Measurements from ENCODE around the gene RAVER1.

The RAVER1 gene

GRCh38 chr19:10274589-10274988 lies 58.7 kb downstream of the RAVER1 start:
- H3K27ac ChIP-seq = no peak overlapping the region

GRCh38 chr19:10271543-10272086 lies 61.7 kb downstream of the RAVER1 start:
- H3K27ac ChIP-seq = no peak overlapping the region
- DNase-seq (ENCODE audit: low read depth, low spot score) = no peak

More at GRCh38 chr19:10274589-10274988, 58.7 kb downstream of the RAVER1 start:
- no peak for DNase-seq (ENCODE audit: low read depth, low spot score)

GRCh38 chr19:10270616-10271394 lies 62.5 kb downstream of the RAVER1 start, which contains the start of gene ICAM1:
Gene ICAM1, plus strand, starts transcription at chr19:10271120. Its CDS starts 40 bp downstream, at chr19:10271160.
- H3K27ac ChIP-seq = no peak within 1 kb of the TSS
- no peak for DNase-seq (ENCODE audit: low read depth, low spot score)

GRCh38 chr19:10270180-10270615 lies 63.1 kb downstream of the RAVER1 start:
- no peak for DNase-seq (ENCODE audit: low read depth, low spot score)
- H3K27ac ChIP-seq = no peak overlapping the region

- no peak overlapping the region for H3K27ac ChIP-seq
- no peak for DNase-seq (ENCODE audit: low read depth, low spot score)
Observed at GRCh38 chr19:10269333-10270179, 63.8 kb downstream of the RAVER1 start.

GRCh38 chr19:10268071-10268470 lies 65.3 kb downstream of the RAVER1 start:
- no peak overlapping the region for H3K27ac ChIP-seq
- DNase-seq (ENCODE audit: low read depth, low spot score) = no peak

- DNase-seq (ENCODE audit: low read depth, low spot score) = no peak
- H3K27ac ChIP-seq = no peak overlapping the region
Observed at GRCh38 chr19:10266706-10267105, 66.6 kb downstream of the RAVER1 start.

Data from epithelial cell of prostate (primary cell).